HG02852 (cell line): ENCODE data around the gene ADCY5.

Source experiments
- ATAC-seq: cut with Tn5 transposase; IDR thresholded peaks from one replicate; pipeline ENCODE4 v1.9.1; 2021; ENCODE audit warnings: mild to moderate bottlenecking, moderate library complexity; ENCODE audit not compliant: unreplicated experiment

ADCY5 gene

DNA sequence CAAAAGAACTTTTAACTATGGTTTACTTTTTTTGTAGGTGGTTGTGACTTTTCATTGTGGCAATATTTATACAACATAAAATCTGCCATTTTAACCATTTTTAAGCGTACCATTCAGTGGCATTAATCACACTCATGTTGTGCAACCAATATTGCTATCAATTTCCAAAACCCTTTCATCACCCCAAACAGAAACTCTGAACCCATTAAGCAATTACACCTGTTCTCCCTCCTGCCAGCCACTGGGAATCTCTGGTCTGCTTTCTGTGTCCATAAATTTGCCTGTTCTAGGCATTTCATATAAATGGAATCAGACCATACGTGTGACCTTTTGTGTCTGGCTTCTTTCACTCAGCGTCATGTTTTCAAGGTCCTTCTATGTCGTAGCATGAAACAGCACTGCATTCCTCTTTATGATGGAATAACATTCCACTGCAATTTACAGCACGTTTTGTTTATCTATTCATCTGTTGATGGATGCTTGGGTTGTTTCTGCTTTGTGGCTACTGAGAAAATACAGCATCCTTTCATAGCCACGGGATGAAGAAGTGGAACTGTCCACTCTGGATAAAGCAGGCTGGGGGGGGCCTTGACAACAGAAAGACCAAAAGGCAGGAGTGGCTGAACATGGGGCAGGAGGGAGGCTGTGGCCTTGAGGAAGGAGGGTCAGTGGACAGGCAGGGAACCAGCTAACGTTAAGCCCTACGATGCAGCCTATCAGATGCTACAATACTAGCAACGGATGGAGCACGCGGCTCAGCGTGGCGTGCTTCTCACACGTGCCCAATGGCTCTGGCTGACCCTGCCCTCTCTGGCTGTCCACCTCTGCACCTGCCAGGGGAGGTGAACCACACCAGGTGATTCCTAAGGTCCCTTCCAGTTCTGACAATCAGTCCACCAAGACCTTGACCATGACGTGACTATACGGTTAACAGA is 136.3 kb downstream of the ADCY5 start:
- no peak for ATAC-seq

DNA sequence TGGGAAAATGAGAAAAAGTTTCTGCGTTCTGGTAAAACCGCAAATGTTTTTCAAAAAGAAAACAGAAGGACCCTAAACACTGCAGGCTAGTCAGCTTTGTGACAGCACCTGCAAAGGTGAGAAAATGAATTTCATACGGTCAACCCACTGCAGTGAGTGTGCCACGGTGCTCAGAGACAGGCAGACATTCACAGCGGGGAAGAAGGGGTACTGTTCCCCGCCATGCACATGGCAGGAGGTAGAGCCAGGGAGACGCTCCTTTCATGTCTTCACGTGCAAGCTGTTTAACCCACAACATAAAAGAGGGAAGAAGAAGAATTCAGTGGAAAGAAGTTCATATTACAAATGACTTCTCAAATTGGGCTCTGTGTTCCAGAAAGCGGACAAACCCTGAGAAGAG is 137.7 kb downstream of the ADCY5 start:
- ATAC-seq, result no peak

DNA sequence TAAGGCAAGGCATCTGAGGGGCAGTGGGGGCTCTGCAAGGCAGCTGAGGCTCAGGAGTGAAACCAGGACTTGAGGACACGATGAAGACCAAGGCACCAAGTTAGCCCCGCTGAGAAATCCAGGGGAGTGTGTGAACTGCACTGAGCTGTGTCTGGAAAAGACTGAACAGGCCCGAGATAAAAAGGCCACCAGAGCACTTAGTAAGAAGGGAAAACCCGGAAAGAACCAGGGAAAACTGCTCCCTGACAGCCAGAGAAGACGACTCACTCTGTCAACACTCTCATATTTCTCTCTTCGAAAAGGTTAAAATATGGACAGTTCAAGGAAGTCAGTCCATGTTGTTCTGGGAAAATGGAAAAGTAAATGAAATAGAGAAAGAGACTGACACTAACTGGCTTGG is 138.1 kb downstream of the ADCY5 start:
- no peak for ATAC-seq

DNA sequence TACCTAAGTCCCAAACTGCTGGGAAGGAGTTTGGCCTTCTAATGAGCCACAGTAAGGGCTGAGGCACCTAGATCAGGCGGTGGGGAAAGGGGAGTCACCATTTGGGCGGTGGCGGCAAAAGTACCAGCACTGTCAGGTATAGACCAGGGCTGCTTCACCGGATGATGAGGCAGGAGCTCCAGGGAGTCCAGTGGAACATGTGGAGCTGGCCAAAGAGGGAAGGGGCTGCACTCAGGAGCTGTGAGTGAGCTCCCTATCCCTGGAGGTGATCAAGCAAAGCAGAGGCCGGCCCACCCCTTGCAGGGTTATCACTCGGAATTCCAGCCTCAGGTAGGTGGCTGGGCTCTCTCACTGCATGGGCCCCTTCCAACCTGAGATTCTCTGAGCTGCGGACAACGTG is 138.7 kb downstream of the ADCY5 start:
- no peak for ATAC-seq

DNA sequence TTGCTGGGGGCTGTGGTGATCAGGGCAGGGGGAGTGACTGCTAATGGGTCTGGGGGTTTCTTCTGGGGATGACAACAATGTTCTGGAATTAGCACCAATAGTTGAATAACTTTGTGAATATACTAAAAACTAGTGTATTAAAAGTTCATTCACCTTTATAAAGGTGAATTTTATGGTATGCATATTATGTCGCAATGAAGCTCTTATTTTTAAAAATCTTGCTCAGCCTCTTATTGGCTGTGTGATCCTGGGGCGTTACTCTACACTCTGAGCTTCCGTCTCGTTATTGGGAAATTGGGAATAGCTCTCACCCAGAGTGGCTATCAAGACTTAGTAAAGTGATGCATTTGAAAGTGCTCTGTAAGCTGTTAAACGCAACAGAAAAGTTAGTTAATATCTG is 141.8 kb downstream of the ADCY5 start:
- ATAC-seq, result no peak

DNA sequence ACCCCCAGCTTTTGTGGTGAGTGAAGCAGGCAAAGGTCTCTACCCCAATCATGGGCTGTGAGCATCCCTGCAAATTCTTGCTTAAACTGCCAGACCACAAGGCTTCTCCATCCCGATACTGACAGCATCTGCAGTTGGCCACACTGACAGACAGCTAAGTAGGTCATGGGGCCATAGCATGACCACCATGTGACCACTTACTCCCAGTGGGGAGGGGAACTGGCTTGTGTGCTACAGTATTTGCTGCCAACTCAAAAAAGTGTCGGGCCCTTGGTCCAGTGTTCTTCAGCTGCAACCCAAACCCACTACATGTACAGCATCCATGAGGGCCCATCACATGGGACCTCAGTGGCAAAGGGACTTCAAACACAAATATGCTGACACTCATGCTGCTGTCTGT is 143.7 kb downstream of the ADCY5 start:
- no peak for ATAC-seq

DNA sequence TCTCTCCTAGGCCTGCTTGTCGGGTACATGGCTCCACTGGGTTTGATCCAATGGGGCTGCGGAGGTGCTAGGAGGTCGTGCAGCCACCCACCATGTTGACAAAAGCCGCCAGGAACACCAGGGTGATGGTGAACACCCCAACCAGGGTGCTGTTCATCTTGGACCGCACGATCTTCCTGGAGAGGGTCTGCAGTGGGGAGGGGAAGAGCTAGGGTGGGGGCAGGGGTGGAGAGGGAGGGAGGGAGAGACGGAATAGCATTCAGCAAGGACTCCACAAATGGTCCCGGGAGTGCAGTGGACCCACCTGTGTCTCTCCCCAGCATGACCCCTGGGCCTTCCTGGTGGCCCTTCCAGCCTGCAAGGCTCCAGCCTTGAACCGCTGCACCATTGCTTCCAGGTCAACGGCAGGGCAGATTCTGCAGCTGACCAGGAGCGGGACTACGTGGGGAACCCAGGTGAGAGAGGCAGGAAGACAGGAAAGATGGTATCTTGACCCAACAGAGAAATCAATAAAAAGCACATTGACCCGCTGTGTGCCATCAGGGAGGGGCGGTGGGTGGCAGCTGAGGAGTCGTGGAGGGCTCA is 144.8 kb downstream of the ADCY5 start:
- ATAC-seq, result no peak

DNA sequence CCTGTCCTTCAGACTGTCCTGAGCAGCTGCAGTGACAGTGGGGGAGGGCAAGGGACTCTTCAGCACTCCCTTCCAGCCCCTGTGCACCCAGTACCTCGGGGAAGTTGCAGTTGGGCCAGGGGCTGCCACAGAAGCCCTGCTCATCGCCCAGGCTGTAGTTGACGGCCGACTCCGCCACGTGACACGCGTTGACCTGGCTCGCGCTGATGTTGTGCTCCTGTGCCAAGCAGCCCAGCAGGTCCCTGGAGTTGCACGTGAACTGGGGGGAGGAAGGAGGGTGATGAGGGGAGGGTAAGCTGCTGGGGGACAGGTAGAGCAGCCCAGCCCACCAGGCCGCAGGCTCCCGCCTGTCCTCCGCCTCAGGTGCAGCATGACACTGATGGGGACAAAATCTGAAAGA is 145.9 kb downstream of the ADCY5 start:
- ATAC-seq, result no peak

DNA sequence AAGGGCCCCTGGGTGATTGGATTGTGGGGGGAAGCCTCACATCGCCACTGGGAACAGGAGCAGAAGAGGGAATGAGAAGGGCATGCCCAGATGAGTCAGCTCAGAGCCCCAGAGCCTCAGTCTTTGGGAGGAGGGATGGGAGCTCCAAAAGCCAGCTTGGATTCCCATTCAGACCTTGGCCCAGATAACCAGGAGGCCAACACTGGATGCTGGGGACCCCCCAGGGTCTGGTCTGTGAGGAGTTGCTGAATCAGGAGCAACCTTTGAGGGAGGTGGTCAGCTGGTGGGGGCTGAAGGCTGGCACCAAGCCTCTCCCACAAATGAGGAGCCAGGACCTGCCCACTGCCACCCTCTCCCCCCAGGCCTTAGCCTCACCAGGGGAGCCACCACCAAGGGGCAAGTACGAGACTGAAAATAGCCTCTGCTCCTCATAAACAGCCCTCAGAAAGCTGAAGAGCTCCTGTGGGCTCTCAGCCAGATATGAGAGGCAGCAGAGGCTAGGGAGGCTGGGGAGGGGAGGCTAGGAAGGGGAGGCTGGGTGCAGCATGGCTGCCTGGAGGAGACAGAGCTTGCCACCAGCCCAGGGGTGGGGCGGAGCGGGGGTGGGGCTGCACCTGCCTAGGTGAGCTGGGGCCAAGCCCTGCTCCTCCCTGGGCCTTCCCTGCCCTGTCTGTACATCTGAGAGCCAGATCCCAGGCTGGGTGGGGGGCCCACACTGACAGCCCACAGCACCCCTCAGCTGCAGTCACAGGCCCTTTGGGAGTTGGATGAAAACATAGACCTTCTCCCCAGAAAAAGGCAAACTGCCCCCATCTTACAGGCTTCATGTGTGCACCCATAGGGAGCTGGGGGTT is 147.3 kb downstream of the ADCY5 start:
- no peak for ATAC-seq

DNA sequence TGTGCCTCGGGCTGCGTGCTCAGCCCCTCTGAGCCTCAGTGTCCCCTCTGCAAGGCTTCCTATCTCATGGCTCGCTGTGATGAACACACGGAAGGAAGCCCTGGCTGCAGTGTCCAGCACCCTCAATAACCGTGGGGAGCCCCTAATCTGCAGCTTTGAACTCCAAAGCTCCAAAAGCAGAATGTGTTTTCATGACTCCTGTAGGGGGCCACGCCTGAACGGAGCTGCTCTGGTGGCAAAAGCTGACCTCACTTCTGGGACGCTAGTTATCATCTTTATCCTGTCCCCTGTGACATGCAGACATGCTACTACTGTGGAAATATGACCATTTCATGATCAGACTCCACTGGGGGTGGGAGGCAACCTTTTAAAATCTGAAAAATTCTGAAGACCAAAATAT is 148.3 kb downstream of the ADCY5 start:
- ATAC-seq, result no peak

DNA sequence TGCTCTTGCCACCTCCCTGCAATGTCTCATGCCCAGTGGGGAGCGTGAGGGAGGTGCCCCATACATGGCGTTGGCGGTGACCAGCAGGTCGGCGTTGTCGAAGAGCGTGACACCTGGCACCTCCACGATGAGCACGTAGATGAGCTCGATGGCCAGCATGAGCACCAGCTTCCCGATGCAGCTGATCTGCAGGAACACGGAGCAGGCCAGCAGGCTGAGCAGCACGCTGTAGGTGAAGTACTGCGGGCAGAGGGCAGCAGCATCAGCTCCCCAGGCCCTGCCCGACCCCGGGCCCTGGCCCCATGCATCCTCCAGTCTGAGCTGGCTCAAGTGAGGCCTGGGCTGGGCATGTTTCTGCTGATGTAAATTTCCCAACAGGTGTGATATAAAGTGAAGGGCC is 148.8 kb downstream of the ADCY5 start:
- ATAC-seq, result no peak

DNA sequence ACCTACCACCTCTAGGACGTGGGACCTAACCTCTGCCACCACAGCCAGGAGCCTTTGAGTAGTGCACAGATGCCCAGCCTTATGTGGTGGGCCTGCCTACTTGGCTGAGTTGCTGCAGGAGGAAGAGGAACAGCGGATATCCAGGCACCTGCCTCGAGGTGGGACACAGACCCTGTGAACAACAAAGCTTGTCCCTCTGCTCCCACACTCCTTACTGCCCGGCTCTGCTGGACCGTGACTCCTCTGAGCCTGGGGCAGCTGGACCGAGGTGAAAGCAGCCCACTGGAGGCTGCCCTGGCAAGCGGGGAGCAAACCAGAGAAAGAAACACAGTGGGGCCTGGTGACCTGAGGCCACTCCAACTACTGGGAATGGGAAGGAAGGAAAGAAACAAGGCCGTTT is 149.3 kb downstream of the ADCY5 start:
- ATAC-seq, result no peak

DNA sequence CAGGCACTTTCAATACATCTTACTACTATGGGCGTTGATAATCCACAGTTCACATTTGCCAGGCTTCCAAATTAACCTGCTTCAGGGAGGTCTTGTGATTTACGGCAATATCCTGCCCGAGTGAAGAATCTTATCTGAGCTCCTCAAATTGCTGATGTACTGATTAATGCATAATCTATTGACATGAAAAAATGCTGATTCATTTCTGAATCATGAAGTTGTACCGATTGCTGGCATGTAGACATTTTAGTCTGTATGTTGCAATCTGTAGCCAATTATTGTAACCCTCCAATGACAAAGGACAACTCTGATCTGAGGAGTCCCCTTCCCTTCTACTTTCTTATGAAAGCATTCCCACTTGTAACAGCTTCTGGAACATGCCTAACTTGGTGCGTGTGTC is 150.0 kb downstream of the ADCY5 start:
- no peak for ATAC-seq

DNA sequence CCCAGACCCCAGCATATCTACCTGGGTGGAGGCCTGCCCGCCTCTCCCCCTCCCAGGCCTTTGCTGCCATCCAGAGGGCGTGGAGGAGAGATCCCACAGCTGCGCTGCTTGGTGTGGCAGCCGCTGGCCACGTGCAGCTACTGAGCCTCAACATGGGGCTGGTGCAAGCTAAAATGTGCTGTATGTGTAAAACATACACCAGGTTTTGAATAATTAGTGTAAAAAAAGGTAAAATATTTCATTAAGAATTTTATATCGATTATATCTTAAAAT is 151.3 kb downstream of the ADCY5 start:
- ATAC-seq, result no peak

DNA sequence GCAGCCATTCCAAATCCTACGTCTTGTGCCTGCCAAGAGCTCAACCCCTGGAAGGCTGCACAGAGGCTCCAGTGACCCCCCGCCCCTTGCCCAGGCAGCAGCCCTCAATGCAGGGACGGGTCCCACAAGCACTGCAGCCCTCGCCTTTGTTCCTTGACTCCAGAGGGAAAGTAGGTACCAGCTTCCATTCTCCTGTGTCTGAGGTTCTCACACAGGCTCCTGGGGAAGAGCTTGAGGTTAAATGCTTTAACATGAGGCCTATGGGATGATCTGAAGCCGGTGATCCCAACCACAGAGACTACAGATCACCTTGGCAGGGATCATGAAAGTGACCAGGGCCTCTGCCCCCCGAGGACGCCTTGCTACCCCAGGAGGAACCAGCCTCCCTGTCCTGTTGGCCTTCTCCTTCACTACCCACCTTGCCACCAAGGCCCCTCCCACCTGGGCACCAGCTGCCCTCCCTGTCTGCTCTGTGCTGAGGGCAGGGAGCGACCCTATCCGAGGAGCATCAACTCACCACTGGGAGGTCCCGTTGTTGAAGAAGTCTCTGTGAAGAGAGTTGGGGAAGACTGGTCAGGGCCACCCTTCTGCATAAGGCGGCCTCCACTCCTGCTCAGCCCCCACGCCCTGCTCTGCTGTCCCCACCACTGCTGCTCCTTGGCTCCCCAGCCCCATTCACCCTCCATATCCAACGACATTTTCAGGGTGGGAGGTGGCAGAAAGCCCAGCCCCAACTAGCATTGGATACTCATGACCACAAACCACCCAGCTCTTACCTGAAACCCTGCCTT is 151.9 kb downstream of the ADCY5 start:
- ATAC-seq, result no peak

DNA sequence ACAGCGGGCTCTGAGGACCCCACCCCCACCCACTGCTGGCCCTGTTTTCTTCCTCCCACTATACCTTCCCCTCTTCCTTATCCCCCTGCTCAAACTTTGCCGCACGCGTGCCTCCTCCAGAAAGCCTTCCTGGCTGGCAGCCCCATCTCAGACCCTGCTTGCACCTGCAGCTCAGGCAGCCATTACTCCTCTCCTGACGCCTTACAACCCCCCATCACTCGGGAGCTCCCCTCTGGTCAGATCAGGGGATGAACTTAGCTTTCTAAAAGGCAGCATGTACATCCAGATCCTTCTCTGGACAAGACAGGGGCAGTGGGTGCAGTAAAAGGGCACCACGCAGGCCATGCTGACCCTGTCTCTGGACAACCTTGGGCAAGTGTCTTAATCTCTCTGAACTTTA is 152.6 kb downstream of the ADCY5 start:
- ATAC-seq, result no peak

DNA sequence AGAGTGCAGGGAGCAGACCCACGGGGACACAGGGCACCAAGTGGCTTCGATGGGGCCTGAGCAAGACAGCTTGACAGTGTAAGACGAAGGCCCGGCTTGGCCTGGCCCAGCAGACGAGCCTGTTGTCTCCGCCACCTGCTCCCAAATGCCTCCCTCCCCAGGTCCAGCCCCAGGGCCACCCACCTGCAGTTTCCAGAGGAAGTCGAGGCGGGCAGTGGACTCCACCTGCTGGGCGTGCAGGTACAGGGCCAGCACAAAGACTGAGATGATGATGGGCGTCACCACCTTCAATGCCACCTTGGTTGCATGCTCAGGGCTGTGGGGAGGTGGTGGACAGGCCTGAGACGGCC is 153.0 kb downstream of the ADCY5 start:
- ATAC-seq, result no peak

DNA sequence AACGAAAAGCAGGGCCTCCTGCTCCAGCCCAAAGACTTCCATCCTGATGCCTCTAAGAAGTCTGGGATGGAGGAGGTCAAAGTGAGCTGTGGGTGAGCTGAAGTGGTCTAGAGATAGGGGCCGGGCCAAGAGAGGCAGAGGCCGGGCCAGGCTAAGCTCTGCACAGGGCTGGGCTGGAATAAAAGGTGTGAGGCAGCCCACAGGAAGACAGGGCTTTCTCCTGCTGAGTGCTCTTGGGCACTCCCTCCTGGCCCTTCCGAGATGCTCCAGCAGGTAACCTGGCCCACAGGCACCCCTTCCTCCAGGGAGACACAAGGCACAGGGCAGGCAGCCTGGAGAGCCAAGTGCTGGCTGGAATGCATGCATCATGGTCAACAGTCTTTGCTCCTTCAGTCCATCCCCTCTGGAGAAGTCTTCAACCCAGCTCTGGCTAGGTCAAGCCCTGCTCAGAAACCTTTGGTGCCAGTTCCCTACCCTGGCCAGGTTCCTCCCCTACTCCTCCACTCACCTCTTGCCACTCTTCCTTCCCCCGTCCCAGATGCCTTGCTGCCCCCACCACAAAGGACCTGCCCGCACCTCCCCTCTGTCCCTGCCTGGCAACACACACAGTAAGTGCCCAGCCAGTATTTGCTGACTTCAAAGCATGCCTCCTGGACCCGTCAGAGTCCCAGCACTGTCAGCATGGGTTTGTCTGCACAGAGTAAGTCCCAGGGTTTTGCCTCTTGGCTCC is 153.6 kb downstream of the ADCY5 start:
- ATAC-seq, result no peak

DNA sequence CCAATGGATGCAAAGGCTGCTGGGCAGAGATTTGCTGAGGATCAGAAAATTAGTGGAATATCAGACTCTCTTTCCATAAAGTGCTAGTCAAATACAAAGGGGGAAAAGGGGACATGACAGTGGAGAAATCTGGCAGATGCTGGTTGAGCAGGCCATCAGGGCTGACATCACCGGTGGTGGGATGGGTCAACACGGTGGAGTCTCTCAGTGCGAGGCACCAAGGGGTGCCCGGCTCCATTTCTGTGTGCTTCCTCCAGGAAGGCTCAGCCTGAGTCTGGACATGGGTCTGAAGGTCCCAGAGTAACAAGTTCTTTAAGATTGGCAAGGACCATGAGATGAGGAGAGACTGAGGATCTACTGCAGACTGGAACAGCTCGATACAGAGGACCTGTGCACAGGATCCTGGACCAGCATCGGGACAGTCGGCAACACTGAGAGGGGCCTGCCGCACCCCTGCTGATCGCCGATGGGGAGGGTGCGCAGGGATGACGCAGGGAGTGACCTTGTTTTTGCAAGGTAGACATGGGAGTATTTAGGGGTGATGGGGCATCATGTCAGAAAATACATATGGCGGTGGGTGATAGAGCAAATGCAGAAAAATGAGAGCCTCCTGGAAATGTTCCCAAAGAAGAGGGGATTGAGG is 154.5 kb downstream of the ADCY5 start:
- ATAC-seq, result no peak
